ENCODE measurements around the gene TMEM272.

- TF ChIP-seq EZH2 (IDR thresholded peaks at IDR 0.05; ENCODE audit: insufficient read depth, poor library complexity, severe bottlenecking) (no peak), EZH2phosphoT487 (IDR thresholded peaks at IDR 0.05; ENCODE audit: insufficient read depth, low read depth) (no peak)
These were observed 45.7 kb downstream of the TMEM272 start for GRCh38 chr13:51799261-51799660.
